H9 (cell line): ENCODE data around the gene ADAMTS13. TPM values are rescaled to one million over a fixed set of nuclear protein-coding genes. Genes with fewer than 3 reads are reported as not detected.

Experiments used
- DNase-seq: peaks from one replicate; pipeline ENCODE4 v3.0.0-alpha.2; 2017
- H2AFZ ChIP-seq: one replicate; pipeline ENCODE4 v1.6.1; 2013; ENCODE audit warnings: mild to moderate bottlenecking, low read length, control low read depth, moderate library complexity
- H2AK5ac ChIP-seq: 2 replicates; pipeline ENCODE4 v1.6.1; 2013; ENCODE audit warnings: low read length, control low read depth, mixed read lengths; ENCODE audit not compliant: insufficient read length
- H2BK120ac ChIP-seq: one replicate; pipeline ENCODE4 v1.6.1; 2013; ENCODE audit warnings: low read depth, mild to moderate bottlenecking, low read length, control low read depth, inconsistent platforms; ENCODE audit not compliant: poor library complexity, severe bottlenecking
- H2BK12ac ChIP-seq: 2 replicates; pipeline ENCODE4 v1.6.1; 2013; ENCODE audit warnings: low read length, control low read depth, mixed read lengths, low read depth; ENCODE audit not compliant: insufficient read length
- H2BK15ac ChIP-seq: 2 replicates; pipeline ENCODE4 v1.6.1; 2013; ENCODE audit warnings: low read depth, low read length, control low read depth
- H2BK20ac ChIP-seq: one replicate; pipeline ENCODE4 v1.6.1; 2013; ENCODE audit warnings: low read depth, mild to moderate bottlenecking, low read length, control low read depth, inconsistent platforms; ENCODE audit not compliant: poor library complexity, severe bottlenecking
- H2BK5ac ChIP-seq: 2 replicates; pipeline ENCODE4 v1.6.1; 2013; ENCODE audit warnings: low read length, control low read depth, mixed read lengths; ENCODE audit not compliant: insufficient read length
- H3K14ac ChIP-seq: 2 replicates; pipeline ENCODE4 v1.6.1; 2013; ENCODE audit warnings: low read length, control low read depth; ENCODE audit not compliant: insufficient read depth
- H3K18ac ChIP-seq: 2 replicates; pipeline ENCODE4 v1.6.1; 2013; ENCODE audit warnings: low read depth, mild to moderate bottlenecking, mixed read lengths, low read length, control low read depth; ENCODE audit not compliant: insufficient read length
- H3K23ac ChIP-seq: 2 replicates; pipeline ENCODE4 v1.6.1; 2013; ENCODE audit warnings: low read length, control low read depth, mixed read lengths, low read depth; ENCODE audit not compliant: insufficient read length
- H3K23me2 ChIP-seq: 2 replicates; pipeline ENCODE4 v1.6.1; 2013; ENCODE audit warnings: low read depth, mild to moderate bottlenecking, mixed read lengths, low read length, control low read depth; ENCODE audit not compliant: insufficient read length, poor library complexity, severe bottlenecking
- H3K27ac ChIP-seq: 2 replicates; pipeline ENCODE4 v1.5.1; 2013; ENCODE audit warnings: low read length, control low read depth, mixed read lengths, low read depth; ENCODE audit not compliant: insufficient read length
- H3K27me3 ChIP-seq: 2 replicates; pipeline ENCODE4 v1.6.1; 2013; ENCODE audit warnings: low read length, control low read depth, inconsistent platforms; ENCODE audit not compliant: insufficient read depth
- H3K4ac ChIP-seq: 2 replicates; pipeline ENCODE4 v1.6.1; 2013; ENCODE audit warnings: low read depth, mild to moderate bottlenecking, control low read depth, inconsistent platforms, low read length, moderate library complexity
- H3K4me1 ChIP-seq: 2 replicates; pipeline ENCODE4 v1.6.1; 2013; ENCODE audit warnings: low read length, control low read depth, inconsistent platforms; ENCODE audit not compliant: insufficient read depth
- H3K4me2 ChIP-seq: 2 replicates; pipeline ENCODE4 v1.6.1; 2013; ENCODE audit warnings: low read length, control low read depth, mixed read lengths; ENCODE audit not compliant: insufficient read length, insufficient read depth
- H3K56ac ChIP-seq: 2 replicates; pipeline ENCODE4 v1.6.1; 2013; ENCODE audit warnings: low read depth, mild to moderate bottlenecking, mixed read lengths, low read length, control low read depth; ENCODE audit not compliant: insufficient read length
- H3K79me1 ChIP-seq: 2 replicates; pipeline ENCODE4 v1.6.1; 2013; ENCODE audit warnings: low read depth, mild to moderate bottlenecking, moderate library complexity, low read length, control low read depth, inconsistent platforms; ENCODE audit not compliant: insufficient read depth, poor library complexity, severe bottlenecking
- H3K79me2 ChIP-seq: 2 replicates; pipeline ENCODE4 v1.6.1; 2013; ENCODE audit warnings: low read length, control low read depth, inconsistent platforms; ENCODE audit not compliant: insufficient read depth
- H3K9ac ChIP-seq: 2 replicates; pipeline ENCODE4 v1.6.1; 2013; ENCODE audit warnings: low read length, control low read depth, mixed read lengths; ENCODE audit not compliant: insufficient read length; ENCODE audit errors: extremely low read depth
- H3K9me3 ChIP-seq: one replicate; pipeline ENCODE4 v1.6.1; 2013; ENCODE audit warnings: low read depth, low read length, inconsistent platforms; ENCODE audit not compliant: control insufficient read depth
- H3T11ph ChIP-seq: one replicate; pipeline ENCODE4 v1.6.1; 2013; ENCODE audit warnings: mild to moderate bottlenecking, low read length, control low read depth, inconsistent platforms
- H4K20me1 ChIP-seq: one replicate; pipeline ENCODE4 v1.6.1; 2013; ENCODE audit not compliant: control insufficient read depth, insufficient read length, insufficient read depth
- H4K5ac ChIP-seq: 2 replicates; pipeline ENCODE4 v1.6.1; 2013; ENCODE audit warnings: low read depth, mild to moderate bottlenecking, mixed read lengths, low read length, control low read depth; ENCODE audit not compliant: insufficient read length
- H4K8ac ChIP-seq: replicated peaks from 2 replicates; pipeline ENCODE4 v1.6.1; 2013; ENCODE audit warnings: low read length, control low read depth, mixed read lengths, low read depth; ENCODE audit not compliant: insufficient read length
- H4K91ac ChIP-seq: 2 replicates; pipeline ENCODE4 v1.6.1; 2013; ENCODE audit warnings: low read depth, mild to moderate bottlenecking, moderate library complexity, mixed read lengths, low read length, control low read depth; ENCODE audit not compliant: insufficient read length
- H3K27ac Mint-ChIP-seq, 3 experiments: 2 replicates in 2 of 3; 3 replicates in 1 of 3; pipeline ENCODE4 v1.8.0; 2020 to 2021; ENCODE audit warnings: mixed read lengths in 3 of 3, mild to moderate bottlenecking in 1 of 3, moderate library complexity in 1 of 3
- H3K27me3 Mint-ChIP-seq: 2 replicates; pipeline ENCODE4 v1.8.0; 2021; ENCODE audit warnings: low read depth, mild to moderate bottlenecking, moderate library complexity, mixed read lengths
- H3K36me3 Mint-ChIP-seq, 3 experiments: 2 replicates in 2 of 3; 3 replicates in 1 of 3; pipeline ENCODE4 v1.8.0; 2020 to 2021; ENCODE audit warnings: low read depth in 3 of 3, mixed read lengths in 3 of 3; ENCODE audit not compliant: insufficient read depth in 1 of 3
- H3K4me1 Mint-ChIP-seq, 2 experiments: 2 replicates each; pipeline ENCODE4 v1.8.0; 2020; ENCODE audit warnings: mixed read lengths in 2 of 2
- H3K4me3 Mint-ChIP-seq, 2 experiments: 2 replicates in 1 of 2; 3 replicates in 1 of 2; pipeline ENCODE4 v1.8.0; 2020 to 2021; ENCODE audit warnings: mild to moderate bottlenecking in 2 of 2, mixed read lengths in 2 of 2, moderate library complexity in 1 of 2
- H3K9me3 Mint-ChIP-seq, 2 experiments: 2 replicates in 1 of 2; 3 replicates in 1 of 2; pipeline ENCODE4 v1.8.0; 2020; ENCODE audit warnings: mild to moderate bottlenecking in 2 of 2, mixed read lengths in 2 of 2, moderate library complexity in 1 of 2
- CTCF ChIP-seq: fragments of 200-600 bp; sonication (generic); conservative IDR thresholded peaks from 3 replicates; pipeline ENCODE4 v1.8.0; 2021; ENCODE audit warnings: antibody characterized with exemption, mild to moderate bottlenecking
- WGBS: extraction: QIAGEN DNeasy Blood & Tissue Kit; methylation state at CpG from one replicate; pipeline ENCODE4 v1.1.7; 2013; ENCODE audit warnings: missing lambda C conversion rate, low lambda C conversion rate, mixed read lengths; ENCODE audit not compliant: insufficient read length; ENCODE audit errors: extremely low coverage; 5-methylcytosine and 5-hydroxymethylcytosine counted together
- total RNA-seq: library from RNA; stranded (reverse); gene quantifications from 2 replicates; pipeline ENCODE4 v1.2.1, GENCODE V29; 2021

ADAMTS13 gene
- total RNA-seq, 1 experiment from 2014 or later: 8.8 TPM

GRCh38 chr9:133445293-133445969 is 23.3 kb downstream of the ADAMTS13 start:
- Histone ChIP-seq H3K9me3 (no peaks in the 10 kb centered on the region), H3K27me3 (no peaks in the 10 kb centered on the region), H2AFZ (no peak overlapping the region), H3K4me2 (no peak overlapping the region), H2BK120ac (no peak overlapping the region), H3T11ph (no peak overlapping the region), H2AK5ac (no peak overlapping the region), H3K79me2 (no peaks in the 10 kb centered on the region), H3K27ac (no peak overlapping the region), H4K5ac (no peak overlapping the region), H3K4ac (no peak overlapping the region), H2BK5ac (no peak overlapping the region), H3K9ac (no peak overlapping the region), H3K23ac (no peak overlapping the region), H3K56ac (no peak overlapping the region), H4K91ac (no peak overlapping the region), H3K4me1 (no peaks in the 10 kb centered on the region), H2BK12ac (no peak overlapping the region), H3K14ac (no peak overlapping the region; the same call in 1 of the 2 replicates), H3K23me2 (no peaks in the 10 kb centered on the region), H4K8ac (no peak overlapping the region), H3K79me1 (no peaks in the 10 kb centered on the region), H2BK15ac (no peak overlapping the region), H2BK20ac (no peak overlapping the region), H3K18ac (no peak overlapping the region), H4K20me1 (no peaks in the 10 kb centered on the region)
- no peaks in the 10 kb centered on the region; the same call in 1 of the 2 replicates for H3K27me3 Mint-ChIP-seq
- no peak for TF ChIP-seq CTCF
- DNase-seq: no peak
- H3K9me3 Mint-ChIP-seq: no peaks in the 10 kb centered on the region
- H3K27ac Mint-ChIP-seq: no peak overlapping the region
- H3K36me3 Mint-ChIP-seq: no peaks in the 10 kb centered on the region
- no peak overlapping the region for H3K4me3 Mint-ChIP-seq
- no peaks in the 10 kb centered on the region for H3K4me1 Mint-ChIP-seq
- WGBS: no CpG with 5 or more reads among the region's 23 CpGs
